ENCODE results near the gene CTDP1. TPM values are rescaled to one million over a fixed set of nuclear protein-coding genes. Genes with fewer than 3 reads are reported as not detected.

Gene CTDP1
- total RNA-seq, 2 experiments from 2014 or later = 44.4 to 44.6 TPM

DNA sequence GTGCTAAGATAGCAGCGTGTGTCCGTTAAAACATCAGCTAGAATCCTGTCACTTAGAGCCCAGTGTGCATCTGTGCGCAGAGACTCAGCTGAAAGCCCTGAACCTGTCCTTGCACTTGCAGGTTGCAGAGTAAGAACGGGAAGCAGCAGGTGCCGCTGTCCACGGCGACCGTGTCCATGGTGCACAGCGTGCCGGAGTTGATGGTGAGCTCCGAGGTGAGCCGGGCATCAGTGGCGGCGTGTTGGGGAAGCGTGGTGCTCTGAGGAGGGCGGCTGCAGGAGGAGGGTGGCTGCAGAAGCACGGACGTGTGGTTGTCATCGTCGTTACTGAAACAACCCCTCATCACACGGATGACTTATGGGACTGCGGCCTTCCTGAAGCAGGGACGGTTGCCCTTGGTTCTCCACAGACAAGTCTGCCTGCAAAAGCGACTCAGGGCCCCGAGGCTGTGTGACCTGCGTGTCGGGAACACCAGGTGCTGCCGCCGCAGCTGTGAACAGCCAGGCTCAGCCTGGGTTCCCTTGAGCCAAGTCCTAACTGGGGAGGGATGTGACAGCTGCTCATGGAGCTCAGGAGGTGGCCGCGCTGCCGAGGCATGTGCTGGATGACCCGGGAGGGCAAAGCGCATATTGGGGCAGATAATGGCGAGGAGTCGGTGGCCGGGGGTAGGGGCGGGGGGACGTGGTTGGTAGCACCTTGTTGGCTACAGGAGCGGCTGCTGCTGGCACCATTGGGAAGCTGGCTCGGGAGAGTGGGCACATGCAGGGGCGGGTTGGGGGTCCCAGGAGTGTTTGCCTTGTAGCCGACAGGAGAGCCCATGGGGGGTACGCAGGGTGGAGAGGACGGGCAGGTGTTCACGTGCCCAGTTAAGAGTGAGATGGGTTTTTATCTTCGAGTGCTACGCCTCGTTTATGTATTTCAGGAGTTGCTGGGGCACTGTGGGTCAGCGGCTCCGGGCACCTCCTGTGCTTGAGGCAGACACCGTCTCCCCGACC, 16.6 kb downstream of the CTDP1 start:
- H3K4me3 Mint-ChIP-seq = no peak overlapping the region
- H3K27me3 Mint-ChIP-seq = no peaks in the 10 kb centered on the region
- DNase-seq = no peak
- H3K36me3 Mint-ChIP-seq = peaks cover 10% of the 10 kb centered on the region
- peaks cover 5% of the 10 kb centered on the region for H3K4me1 Mint-ChIP-seq
- no peaks in the 10 kb centered on the region for H3K9me3 Mint-ChIP-seq
- H3K27ac Mint-ChIP-seq = no peak overlapping the region

DNA sequence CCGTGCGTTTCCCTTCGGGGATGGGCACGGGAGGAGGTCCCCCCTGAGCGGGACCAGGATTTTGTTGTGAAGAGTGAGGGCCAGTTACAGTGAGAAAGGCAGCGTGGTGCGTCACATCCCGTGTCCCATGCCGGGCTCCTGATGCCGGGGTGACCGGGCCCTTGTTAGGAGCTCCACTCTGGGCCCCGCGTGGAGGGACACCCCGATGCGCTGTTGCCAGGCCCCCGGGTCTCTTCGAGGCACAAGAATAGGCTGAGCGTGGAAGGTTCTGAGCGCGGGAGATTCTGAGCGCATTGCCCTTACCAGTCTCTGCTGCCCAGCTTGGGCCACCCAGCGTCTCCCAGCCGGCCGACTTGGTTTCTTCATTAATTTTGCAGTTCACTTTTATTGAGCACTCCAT, 17.6 kb downstream of the CTDP1 start:
- Mint-ChIP-seq H3K4me3 (no peak overlapping the region), H3K4me1 (peaks cover 3% of the 10 kb centered on the region), H3K36me3 (peaks cover 14% of the 10 kb centered on the region), H3K27ac (no peak overlapping the region), H3K9me3 (no peaks in the 10 kb centered on the region), H3K27me3 (no peaks in the 10 kb centered on the region)
- no peak for DNase-seq

GRCh38 chr18:79697976-79698375, 18.4 kb downstream of the CTDP1 start:
- peaks cover 2% of the 10 kb centered on the region for H3K4me1 Mint-ChIP-seq
- H3K27ac Mint-ChIP-seq = no peak overlapping the region
- no peaks in the 10 kb centered on the region for H3K27me3 Mint-ChIP-seq
- no peaks in the 10 kb centered on the region for H3K9me3 Mint-ChIP-seq
- H3K4me3 Mint-ChIP-seq = no peak overlapping the region
- peaks cover 14% of the 10 kb centered on the region for H3K36me3 Mint-ChIP-seq
- DNase-seq = no peak

DNA sequence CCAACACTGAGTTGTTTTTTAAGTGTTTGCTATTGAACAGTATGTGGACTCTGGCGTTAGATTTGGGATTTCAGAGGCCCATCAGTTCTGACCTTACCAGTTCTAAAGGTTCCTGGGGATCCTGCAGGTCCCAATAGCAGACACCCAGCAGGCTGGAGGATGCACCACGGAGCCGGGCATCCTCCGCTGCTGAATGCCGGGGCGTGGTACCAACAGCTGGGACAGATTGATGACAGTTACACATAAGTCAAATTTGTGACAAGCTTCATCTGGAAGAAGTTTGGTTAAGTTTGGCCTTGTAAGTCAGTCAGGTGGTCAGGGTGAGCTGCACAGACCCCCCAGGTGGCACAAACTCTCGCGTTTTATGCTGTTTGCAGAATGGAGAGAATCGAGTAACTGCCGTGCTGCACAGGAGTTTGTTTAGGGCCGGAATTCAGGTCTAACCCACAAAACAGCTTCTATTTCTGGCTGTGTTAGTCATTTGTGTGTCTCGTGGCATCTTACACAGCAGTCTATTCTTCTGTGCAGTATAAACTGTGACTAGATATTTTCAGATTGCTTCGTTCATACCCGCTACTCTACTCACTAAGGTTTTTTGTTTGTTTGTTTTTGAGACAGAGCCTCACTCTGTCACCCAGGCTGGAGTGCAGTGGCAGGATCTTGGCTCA, 19.2 kb downstream of the CTDP1 start:
- DNase-seq = no peak
- Mint-ChIP-seq H3K27ac (no peak overlapping the region), H3K9me3 (no peaks in the 10 kb centered on the region), H3K4me3 (no peak overlapping the region), H3K4me1 (no peaks in the 10 kb centered on the region), H3K36me3 (peaks cover 19% of the 10 kb centered on the region), H3K27me3 (no peaks in the 10 kb centered on the region)

- no peaks in the 10 kb centered on the region for H3K27me3 Mint-ChIP-seq
- no peak overlapping the region for H3K4me3 Mint-ChIP-seq
- no peak for DNase-seq
- H3K9me3 Mint-ChIP-seq = no peaks in the 10 kb centered on the region
- peaks cover 22% of the 10 kb centered on the region for H3K36me3 Mint-ChIP-seq
- H3K4me1 Mint-ChIP-seq = no peaks in the 10 kb centered on the region
- H3K27ac Mint-ChIP-seq = no peak overlapping the region
Measured at GRCh38 chr18:79699653-79700052, 20.1 kb downstream of the CTDP1 start.

DNA sequence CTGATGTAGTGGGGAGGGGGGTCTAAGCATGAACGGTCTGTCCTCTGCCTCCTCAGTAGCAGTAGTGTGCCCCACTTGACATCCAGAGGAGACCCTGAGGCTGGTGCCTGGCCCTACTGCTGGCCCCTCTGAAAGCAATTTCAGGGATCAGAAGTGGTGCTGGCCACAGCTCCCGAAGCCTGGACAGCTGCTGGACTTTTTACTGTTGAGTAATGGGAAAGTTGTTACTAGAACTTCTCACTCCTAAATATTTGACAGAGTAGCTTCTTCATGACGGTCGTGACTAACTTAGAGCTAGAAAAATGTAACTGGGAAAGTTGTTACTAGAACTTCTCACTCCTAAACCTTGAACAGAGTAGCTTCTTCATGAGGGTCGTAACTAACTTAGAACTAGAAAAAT, 23.3 kb downstream of the CTDP1 start:
- H3K36me3 Mint-ChIP-seq = peaks cover 31% of the 10 kb centered on the region
- DNase-seq = no peak
- H3K4me3 Mint-ChIP-seq = no peak overlapping the region
- no peaks in the 10 kb centered on the region for H3K4me1 Mint-ChIP-seq
- no peaks in the 10 kb centered on the region for H3K27me3 Mint-ChIP-seq
- H3K27ac Mint-ChIP-seq = no peak overlapping the region
- H3K9me3 Mint-ChIP-seq = no peaks in the 10 kb centered on the region

GRCh38 chr18:79704631-79705030, 25.0 kb downstream of the CTDP1 start:
- Mint-ChIP-seq H3K9me3 (no peaks in the 10 kb centered on the region), H3K36me3 (peaks cover 34% of the 10 kb centered on the region), H3K27me3 (no peaks in the 10 kb centered on the region), H3K4me3 (no peak overlapping the region), H3K4me1 (no peaks in the 10 kb centered on the region), H3K27ac (no peak overlapping the region)
- DNase-seq = no peak

GRCh38 chr18:79705272-79705671, 25.7 kb downstream of the CTDP1 start:
- Mint-ChIP-seq H3K36me3 (peaks cover 28% of the 10 kb centered on the region), H3K27me3 (no peaks in the 10 kb centered on the region), H3K27ac (no peak overlapping the region), H3K4me1 (no peaks in the 10 kb centered on the region), H3K4me3 (no peak overlapping the region), H3K9me3 (no peaks in the 10 kb centered on the region)
- DNase-seq = no peak

- H3K36me3 Mint-ChIP-seq = peaks cover 30% of the 10 kb centered on the region
- DNase-seq = no peak
- no peak overlapping the region for H3K27ac Mint-ChIP-seq
- H3K9me3 Mint-ChIP-seq = no peaks in the 10 kb centered on the region
- H3K4me1 Mint-ChIP-seq = no peaks in the 10 kb centered on the region
- no peaks in the 10 kb centered on the region for H3K27me3 Mint-ChIP-seq
- no peak overlapping the region for H3K4me3 Mint-ChIP-seq
Measured at GRCh38 chr18:79706006-79706405, 26.4 kb downstream of the CTDP1 start.

- no peaks in the 10 kb centered on the region for H3K4me1 Mint-ChIP-seq
- peaks cover 30% of the 10 kb centered on the region for H3K36me3 Mint-ChIP-seq
- H3K27ac Mint-ChIP-seq = no peak overlapping the region
- no peaks in the 10 kb centered on the region for H3K9me3 Mint-ChIP-seq
- H3K4me3 Mint-ChIP-seq = no peak overlapping the region
- DNase-seq = no peak
- no peaks in the 10 kb centered on the region for H3K27me3 Mint-ChIP-seq
Measured at GRCh38 chr18:79706658-79707057, 27.1 kb downstream of the CTDP1 start.

- H3K9me3 Mint-ChIP-seq = no peaks in the 10 kb centered on the region
- peaks cover 28% of the 10 kb centered on the region for H3K36me3 Mint-ChIP-seq
- H3K27me3 Mint-ChIP-seq = no peaks in the 10 kb centered on the region
- DNase-seq = no peak
- no peak overlapping the region for H3K27ac Mint-ChIP-seq
- no peaks in the 10 kb centered on the region for H3K4me1 Mint-ChIP-seq
- H3K4me3 Mint-ChIP-seq = no peak overlapping the region
Measured at GRCh38 chr18:79707239-79707638, 27.6 kb downstream of the CTDP1 start.

DNA sequence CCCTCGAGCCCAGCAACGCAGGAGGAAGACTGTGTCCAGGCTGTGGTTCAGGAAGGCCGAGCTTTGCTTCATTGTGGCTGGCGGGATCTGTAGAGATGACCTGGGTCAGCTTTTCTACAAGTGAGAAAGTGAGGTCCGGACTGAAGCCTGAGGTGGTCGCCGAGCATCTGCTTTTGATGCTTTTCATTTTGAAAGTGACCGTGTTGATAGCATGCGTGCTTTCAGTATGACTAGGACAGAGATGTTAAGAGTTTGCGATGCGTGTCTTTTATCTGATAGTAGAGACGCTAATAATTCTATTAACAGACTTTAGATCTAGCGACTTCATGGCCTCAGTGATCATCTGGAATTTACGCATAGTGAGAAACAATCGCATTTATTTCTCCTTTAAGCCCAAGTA, 28.1 kb downstream of the CTDP1 start:
- no peak for DNase-seq
- Mint-ChIP-seq H3K4me3 (no peak overlapping the region), H3K27me3 (no peaks in the 10 kb centered on the region), H3K9me3 (no peaks in the 10 kb centered on the region), H3K4me1 (no peaks in the 10 kb centered on the region), H3K36me3 (peaks cover 29% of the 10 kb centered on the region), H3K27ac (no peak overlapping the region)

DNA sequence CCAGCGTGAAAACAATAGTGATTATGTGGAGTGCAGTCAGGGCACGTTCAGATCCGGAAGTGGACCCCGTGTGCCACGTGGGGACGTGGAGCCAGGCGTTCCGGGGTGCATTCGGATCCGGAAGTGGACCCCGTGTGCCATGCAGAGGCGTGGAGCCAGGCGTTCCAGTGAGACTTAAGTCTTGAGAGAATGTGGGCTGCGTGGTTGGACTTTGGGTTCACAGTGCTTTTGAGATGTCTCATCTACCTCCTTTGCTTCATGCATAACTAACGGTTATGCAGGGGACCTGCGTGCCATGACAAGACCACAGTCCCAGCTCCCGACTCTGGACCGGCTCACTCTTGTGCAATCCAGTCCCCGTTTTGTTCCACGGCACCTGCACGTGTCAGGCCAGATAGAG, 28.8 kb downstream of the CTDP1 start:
- no peak overlapping the region for H3K27ac Mint-ChIP-seq

DNA sequence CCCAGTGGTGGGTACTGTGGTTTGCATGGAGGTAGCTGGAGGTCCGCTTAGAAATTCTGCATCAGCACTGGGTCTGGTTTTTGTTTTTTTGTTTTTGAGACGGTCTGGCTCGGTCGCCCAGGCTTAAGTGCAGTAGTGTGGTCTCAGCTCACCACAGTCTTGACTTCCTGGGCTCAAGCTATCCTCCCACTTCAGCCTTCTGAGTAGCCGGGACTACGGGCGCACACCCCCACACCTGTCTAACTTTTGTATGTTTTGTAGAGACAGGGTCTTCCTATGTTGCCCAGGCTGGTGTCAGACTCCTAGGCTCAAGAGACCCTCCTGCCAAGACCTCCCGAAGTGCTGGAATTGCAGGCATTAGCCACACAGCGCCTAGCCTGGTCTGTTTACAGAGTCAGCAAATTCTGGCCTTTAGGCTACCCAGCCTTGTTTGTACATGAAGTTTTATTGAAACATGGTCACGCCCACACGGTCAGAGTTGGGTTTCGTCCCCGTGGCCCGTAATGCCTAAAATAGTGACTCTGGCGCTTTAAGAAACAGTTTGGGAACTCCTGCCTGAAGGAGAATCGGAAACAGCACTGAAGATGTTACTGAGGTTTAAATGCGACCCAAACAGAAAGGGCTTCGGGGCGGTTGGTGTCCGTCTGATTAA, 32.7 kb downstream of the CTDP1 start:
- Mint-ChIP-seq H3K27ac (no peak overlapping the region), H3K9me3 (no peaks in the 10 kb centered on the region), H3K36me3 (peaks cover 22% of the 10 kb centered on the region), H3K4me3 (no peak overlapping the region), H3K4me1 (no peaks in the 10 kb centered on the region), H3K27me3 (no peaks in the 10 kb centered on the region)
- DNase-seq = no peak

More for the DNA sequence above, 28.8 kb downstream of the CTDP1 start:
- Mint-ChIP-seq H3K36me3 (peaks cover 31% of the 10 kb centered on the region), H3K27me3 (no peaks in the 10 kb centered on the region), H3K4me1 (no peaks in the 10 kb centered on the region), H3K4me3 (no peak overlapping the region), H3K9me3 (no peaks in the 10 kb centered on the region)
- no peak for DNase-seq

- H3K27ac Mint-ChIP-seq = no peak overlapping the region
- H3K4me3 Mint-ChIP-seq = no peak overlapping the region
- H3K4me1 Mint-ChIP-seq = no peaks in the 10 kb centered on the region
- no peaks in the 10 kb centered on the region for H3K9me3 Mint-ChIP-seq
- H3K36me3 Mint-ChIP-seq = peaks cover 22% of the 10 kb centered on the region
- no peaks in the 10 kb centered on the region for H3K27me3 Mint-ChIP-seq
- no peak for DNase-seq
Measured at GRCh38 chr18:79713341-79713740, 33.7 kb downstream of the CTDP1 start.
